Suprapubic skin (tissue), 4 donors: ENCODE results near the gene NR1I2. TPM values are rescaled to one million over a fixed set of nuclear protein-coding genes. Genes with fewer than 3 reads are reported as not detected.

Source experiments
- DNase-seq, 2 donors: peaks; one replicate each; pipeline ENCODE4 v3.0.0-alpha.2; 2019; ENCODE audit warnings: low spot score in 2 of 2
- H3K27ac ChIP-seq: fragments of 200-600 bp; sonication (generic); one replicate; pipeline ENCODE4 v1.5.1; 2019
- H3K27me3 ChIP-seq: fragments of 200-600 bp; sonication (generic); one replicate; pipeline ENCODE4 v1.5.1; 2019
- H3K36me3 ChIP-seq: fragments of 200-600 bp; sonication (generic); one replicate; pipeline ENCODE4 v1.5.1; 2019
- H3K4me1 ChIP-seq: fragments of 200-600 bp; sonication (generic); one replicate; pipeline ENCODE4 v1.5.1; 2019
- H3K4me3 ChIP-seq: fragments of 200-600 bp; sonication (generic); one replicate; pipeline ENCODE4 v1.5.1; 2019; ENCODE audit warnings: mild to moderate bottlenecking
- H3K9me3 ChIP-seq: fragments of 200-600 bp; sonication (generic); one replicate; pipeline ENCODE4 v1.5.1; 2019
- CTCF ChIP-seq, 2 donors: fragments of 200-600 bp in 1 of 2; fragments of 450-650 bp in 1 of 2; sonication (generic) in 1 of 2; IDR thresholded peaks; one replicate each; pipeline ENCODE4 v1.5.1; 2016 to 2019; ENCODE audit warnings: antibody characterized with exemption in 2 of 2, mild to moderate bottlenecking in 1 of 2, moderate library complexity in 1 of 2
- EP300 ChIP-seq: sonication (generic); formaldehyde crosslinking; IDR thresholded peaks from one replicate; pipeline ENCODE4 v1.6.1; 2017; ENCODE audit warnings: antibody characterized with exemption
- POLR2A ChIP-seq, 2 donors: fragments of 450-650 bp; IDR thresholded peaks; one replicate each; pipeline ENCODE4 v1.6.1; 2017; ENCODE audit warnings: antibody characterized with exemption in 2 of 2, mild to moderate bottlenecking in 2 of 2, moderate library complexity in 2 of 2
- POLR2AphosphoS5 ChIP-seq, 3 donors: sonication (generic); formaldehyde crosslinking; IDR thresholded peaks; one replicate each; pipeline ENCODE4 v1.6.1; 2017; ENCODE audit warnings: antibody characterized with exemption in 3 of 3
- WGBS: methylation state at CpG from one replicate; pipeline ENCODE4 v1.1.5; 2018; 5-methylcytosine and 5-hydroxymethylcytosine counted together
- total RNA-seq, 4 donors: library from RNA; depleted of rRNA; stranded (reverse); fragments of >200 nt; gene quantifications; one replicate each; pipeline ENCODE4 v1.1.0, GENCODE V29; 2016

Gene NR1I2
- total RNA-seq, 4 donors from 2014 or later: not detected

GRCh38 chr3:119796785-119797184 is 14.9 kb downstream of the NR1I2 start:
- Histone ChIP-seq H3K27ac (no peak overlapping the region), H3K36me3 (no peaks in the 10 kb centered on the region), H3K27me3 (no peaks in the 10 kb centered on the region), H3K4me1 (no peaks in the 10 kb centered on the region), H3K4me3 (no peak overlapping the region), H3K9me3 (no peaks in the 10 kb centered on the region)
- DNase-seq: peak in 1 of 2 donors; percentile 26
- 91% methylated on average over 2 of the region's 2 CpGs for WGBS
- no peak for TF ChIP-seq CTCF (IDR thresholded peaks at IDR 0.05)
- no peak for TF ChIP-seq POLR2AphosphoS5 (IDR thresholded peaks at IDR 0.05)
- TF ChIP-seq EP300: no peak
- TF ChIP-seq POLR2A (IDR thresholded peaks at IDR 0.05): no peak

- no peak for TF ChIP-seq POLR2AphosphoS5 (IDR thresholded peaks at IDR 0.05)
- no peak for TF ChIP-seq CTCF (IDR thresholded peaks at IDR 0.05)
- no peak for TF ChIP-seq EP300
- no peak for TF ChIP-seq POLR2A (IDR thresholded peaks at IDR 0.05)
- 38% methylated on average over 4 of the region's 4 CpGs for WGBS
These were observed 18.9 kb downstream of the NR1I2 start for GRCh38 chr3:119800844-119801243.

GRCh38 chr3:119808244-119808643 is 26.3 kb downstream of the NR1I2 start:
- TF ChIP-seq POLR2A (IDR thresholded peaks at IDR 0.05) (no peak), EP300 (no peak), CTCF (IDR thresholded peaks at IDR 0.05) (no peak), POLR2AphosphoS5 (IDR thresholded peaks at IDR 0.05) (no peak)
- Histone ChIP-seq H3K27ac (no peak overlapping the region), H3K36me3 (no peaks in the 10 kb centered on the region), H3K9me3 (no peaks in the 10 kb centered on the region), H3K4me3 (no peak overlapping the region), H3K27me3 (no peaks in the 10 kb centered on the region), H3K4me1 (peaks cover 10% of the 10 kb centered on the region)
- no peak for DNase-seq
- 100% methylated on average over 3 of the region's 4 CpGs for WGBS

More at GRCh38 chr3:119800844-119801243, 18.9 kb downstream of the NR1I2 start:
- Histone ChIP-seq H3K4me1 (no peaks in the 10 kb centered on the region), H3K9me3 (no peaks in the 10 kb centered on the region), H3K4me3 (no peak overlapping the region), H3K27ac (no peak overlapping the region), H3K27me3 (no peaks in the 10 kb centered on the region), H3K36me3 (no peaks in the 10 kb centered on the region)
- DNase-seq: no peak

- Histone ChIP-seq H3K4me1 (peaks cover 10% of the 10 kb centered on the region), H3K4me3 (no peak overlapping the region), H3K27me3 (no peaks in the 10 kb centered on the region), H3K36me3 (no peaks in the 10 kb centered on the region), H3K27ac (no peak overlapping the region), H3K9me3 (no peaks in the 10 kb centered on the region)
- no peak for DNase-seq
- TF ChIP-seq CTCF (IDR thresholded peaks at IDR 0.05) (no peak), POLR2AphosphoS5 (IDR thresholded peaks at IDR 0.05) (no peak), POLR2A (IDR thresholded peaks at IDR 0.05) (no peak), EP300 (no peak)
- 95% methylated on average over 5 of the region's 6 CpGs for WGBS
These were observed 26.9 kb downstream of the NR1I2 start for GRCh38 chr3:119808843-119809242.

- no peaks in the 10 kb centered on the region for H3K27me3 ChIP-seq
- peaks cover 10% of the 10 kb centered on the region for H3K4me1 ChIP-seq
- no peaks in the 10 kb centered on the region for H3K36me3 ChIP-seq
- peak overlapping the region; percentile 52 for H3K4me3 ChIP-seq
- H3K9me3 ChIP-seq: no peaks in the 10 kb centered on the region
- 28% methylated on average over 22 of the region's 31 CpGs for WGBS
- H3K27ac ChIP-seq: no peak overlapping the region
- TF ChIP-seq POLR2AphosphoS5 (IDR thresholded peaks at IDR 0.05) (no peak), POLR2A (IDR thresholded peaks at IDR 0.05) (no peak), CTCF (IDR thresholded peaks at IDR 0.05) (no peak), EP300 (no peak)
- no peak for DNase-seq
These were observed 27.5 kb downstream of the NR1I2 start for GRCh38 chr3:119809249-119810017.
